KOPT-K1 (cell line): ENCODE measurements around the gene NUDT6.

Experiments
- H3K27ac ChIP-seq: fragments of 200-600 bp; sonication (generic); 2 replicates; pipeline ENCODE4 v1.5.1; 2016; ENCODE audit warnings: antibody characterized with exemption, mild to moderate bottlenecking, low read depth, low read length; ENCODE audit not compliant: poor library complexity, severe bottlenecking
- H3K36me3 ChIP-seq: fragments of 200-600 bp; sonication (generic); 2 replicates; pipeline ENCODE4 v1.5.1; 2017; ENCODE audit warnings: antibody characterized with exemption, mild to moderate bottlenecking, low read length, moderate library complexity; ENCODE audit not compliant: insufficient read depth
- H3K9me3 ChIP-seq: fragments of 200-600 bp; sonication (generic); 2 replicates; pipeline ENCODE4 v1.5.1; 2017; ENCODE audit warnings: antibody characterized with exemption, low read length, mild to moderate bottlenecking; ENCODE audit not compliant: insufficient read depth, poor library complexity, severe bottlenecking

The NUDT6 gene

DNA sequence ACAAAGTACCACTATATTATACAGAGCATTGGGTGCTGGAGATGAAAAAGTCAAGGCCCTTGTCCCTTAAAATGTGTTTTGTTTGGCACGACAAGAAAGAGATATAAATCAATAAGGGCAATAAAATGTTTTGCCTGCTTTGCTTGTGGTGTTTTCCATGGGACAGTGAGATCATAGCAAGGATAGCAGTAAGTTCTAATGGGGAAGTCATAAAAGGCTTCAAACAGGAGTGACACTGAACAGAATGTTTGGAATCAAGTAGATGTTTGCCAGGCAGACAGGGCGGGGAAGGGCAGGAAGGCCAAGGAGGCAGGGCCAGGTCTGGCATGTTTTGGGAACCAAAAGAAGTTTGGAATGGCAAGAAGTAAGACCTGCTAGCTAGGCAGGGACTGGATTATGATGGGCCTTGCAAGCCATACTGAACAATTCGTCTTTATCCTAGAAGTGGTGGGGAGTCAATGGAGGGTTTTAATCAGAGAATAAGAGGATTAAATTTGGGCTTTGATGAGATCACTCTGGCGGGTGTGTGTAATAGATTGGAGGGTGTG, 79.3 kb downstream of the NUDT6 start:
- Histone ChIP-seq H3K36me3 (no peaks in the 10 kb centered on the region), H3K9me3 (no peaks in the 10 kb centered on the region), H3K27ac (no peak overlapping the region)
